Tibial artery (tissue), 4 donors: ENCODE data around the gene RFC4.
"Not testable (repeated sequence)": the region's sequence is repeated elsewhere in the genome, so short reads cannot be mapped to it uniquely, and the experiment has no call there.

Source experiments
- DNase-seq, 2 donors: peaks; one replicate each; pipeline ENCODE4 v3.0.0-alpha.2; 2019
- H3K27ac ChIP-seq, 2 donors: fragments of 200-600 bp; sonication (generic) in 1 of 2; 1 replicate in 1 of 2; 2 replicates in 1 of 2; pipeline ENCODE4 v1.5.1; 2018 to 2019; ENCODE audit warnings: mild to moderate bottlenecking in 1 of 2
- H3K27me3 ChIP-seq, 2 donors: fragments of 200-600 bp; sonication (generic) in 1 of 2; one replicate each; pipeline versions ENCODE4 v1.5.1 to v1.6.0; 2016 to 2019
- H3K36me3 ChIP-seq, 3 donors: fragments of 200-600 bp; sonication (generic) in 2 of 3; one replicate each; pipeline ENCODE4 v1.5.1; 2016 to 2019; ENCODE audit warnings: mild to moderate bottlenecking in 2 of 3
- H3K4me1 ChIP-seq, 4 donors: fragments of 200-600 bp; sonication (generic) in 2 of 4; 1 replicate in 3 of 4; 2 replicates in 1 of 4; pipeline ENCODE4 v1.5.1; 2016 to 2019
- H3K4me3 ChIP-seq, 2 donors: fragments of 200-600 bp; sonication (generic) in 1 of 2; 1 replicate in 1 of 2; 2 replicates in 1 of 2; pipeline ENCODE4 v1.5.1; 2018 to 2019; ENCODE audit warnings: mild to moderate bottlenecking in 2 of 2
- H3K9me3 ChIP-seq, 3 donors: fragments of 200-600 bp; sonication (generic) in 1 of 3; one replicate each; pipeline ENCODE4 v1.5.1; 2016 to 2019
- CTCF ChIP-seq, 2 experiments: fragments of 200-600 bp in 1 of 2; fragments of 450-650 bp in 1 of 2; IDR thresholded peaks; one replicate each; pipeline ENCODE4 v1.5.1; 2017 to 2019; ENCODE audit warnings: antibody characterized with exemption in 2 of 2, mild to moderate bottlenecking in 1 of 2, moderate library complexity in 1 of 2
- intact Hi-C: fragments of 100-400 bp; cut with DNase I; formaldehyde crosslinking; loops from one replicate; pipeline ENCODE4 v1.15.0; 2023; ENCODE audit warnings: low total_unique reads

RFC4 gene

GRCh38 chr3:186824430-186825139, 18.3 kb upstream of the RFC4 start:
- no peaks in the 10 kb centered on the region for H3K36me3 ChIP-seq
- no peak overlapping the region for H3K4me3 ChIP-seq
- H3K9me3 ChIP-seq = no peaks in the 10 kb centered on the region
- peaks cover 0 to 26% (median 14%) of the 10 kb centered on the region in 4 donors for H3K4me1 ChIP-seq
- peaks cover 0 to 15% of the 10 kb centered on the region in 2 donors for H3K27me3 ChIP-seq
- no peak for DNase-seq
- intact Hi-C loops = loop anchor here (10.0 kb wide), 1 partner anchor 110 kb away; the partner anchor contains the start of gene ST6GAL1
- H3K27ac ChIP-seq = no peak overlapping the region
- no peak for TF ChIP-seq CTCF (IDR thresholded peaks at IDR 0.05)

- Histone ChIP-seq H3K27me3 (peaks cover 0 to 3% of the 10 kb centered on the region in 2 donors), H3K9me3 (no peaks in the 10 kb centered on the region), H3K4me3 (no peak overlapping the region), H3K36me3 (no peaks in the 10 kb centered on the region), H3K4me1 (peaks cover 0 to 26% (median 14%) of the 10 kb centered on the region in 4 donors), H3K27ac (no peak overlapping the region)
- no peak for TF ChIP-seq CTCF (IDR thresholded peaks at IDR 0.05)
- DNase-seq = no peak
- intact Hi-C loops = loop anchor here (10.0 kb wide), 1 partner anchor 111 kb away; the partner anchor contains the start of gene ST6GAL1
Measured at GRCh38 chr3:186823386-186823785, 17.1 kb upstream of the RFC4 start.

GRCh38 chr3:186822388-186822759, 16.1 kb upstream of the RFC4 start:
- H3K27ac ChIP-seq, H3K27me3 ChIP-seq, DNase-seq, H3K9me3 ChIP-seq, H3K4me3 ChIP-seq, H3K36me3 ChIP-seq: not testable (repeated sequence)
- intact Hi-C loops = loop anchor here (10.0 kb wide), 1 partner anchor 112 kb away; the partner anchor contains the start of gene ST6GAL1
- H3K4me1 ChIP-seq = peaks cover 0 to 22% (median 11%) of the 10 kb centered on the region in 4 donors

- H3K36me3 ChIP-seq = no peaks in the 10 kb centered on the region
- no peak overlapping the region for H3K4me3 ChIP-seq
- H3K27ac ChIP-seq = no peak overlapping the region
- intact Hi-C loops = loop anchor here (10.0 kb wide), 1 partner anchor 113 kb away; the partner anchor contains the start of gene ST6GAL1
- H3K27me3 ChIP-seq = no peaks in the 10 kb centered on the region
- peak; percentile 55 to 59 for TF ChIP-seq CTCF (IDR thresholded peaks at IDR 0.05)
- H3K9me3 ChIP-seq = no peaks in the 10 kb centered on the region
- peaks cover 0 to 21% (median 10%) of the 10 kb centered on the region in 4 donors for H3K4me1 ChIP-seq
- DNase-seq = no peak
Measured at GRCh38 chr3:186821429-186822387, 15.4 kb upstream of the RFC4 start.

GRCh38 chr3:186818956-186819355, 12.7 kb upstream of the RFC4 start:
- Histone ChIP-seq H3K9me3 (no peaks in the 10 kb centered on the region), H3K27ac (no peak overlapping the region), H3K36me3 (no peaks in the 10 kb centered on the region), H3K4me1 (peaks cover 0 to 13% (median 3%) of the 10 kb centered on the region in 4 donors), H3K27me3 (no peaks in the 10 kb centered on the region), H3K4me3 (no peak overlapping the region)
- no peak for TF ChIP-seq CTCF (IDR thresholded peaks at IDR 0.05)
- DNase-seq = no peak
- intact Hi-C loops = no loop called here
